ENCODE results near the gene RBP2. TPM values are rescaled to one million over a fixed set of nuclear protein-coding genes. Genes with fewer than 3 reads are reported as not detected.

The RBP2 gene
- total RNA-seq, 2 experiments from 2014 or later: not detected

Other genes with a start within 250 kb of the RBP2 start
- gene MRPS22, start 132.5 kb downstream of the RBP2 start, total RNA-seq: 10 to 100 TPM; 66.8 to 69.1 TPM
- 10 to 100 TPM; 83.8 to 89.2 TPM for gene COPB2, start 86.9 kb downstream of the RBP2 start, total RNA-seq
- not detected for gene RBP1, start 63.2 kb upstream of the RBP2 start, total RNA-seq
- gene NMNAT3, start 201.5 kb upstream of the RBP2 start, total RNA-seq: 1 to 10 TPM; 6.2 to 7.6 TPM

Measured in activated naive CD4-positive, alpha-beta T cell treated with anti-CD3 and anti-CD28 coated beads for 36 hours (primary cell).